H1 (cell line): Measurements from ENCODE around the gene CD300H. TPM values are rescaled to one million over a fixed set of nuclear protein-coding genes. Genes with fewer than 3 reads are reported as not detected.

Experiments
- CTCF ChIA-PET: fragments of 300-600 bp; sonication (Branson Sonifier 250); formaldehyde crosslinking; loops from one replicate; lab custom pipeline; 2021; ENCODE audit not compliant: partially characterized antibody; lab: Charles Lee
- POLR2A ChIA-PET: fragments of 300-600 bp; sonication (Branson Sonifier 250); formaldehyde crosslinking; loops from one replicate; lab custom pipeline; 2021; ENCODE audit warnings: inconsistent platforms; ENCODE audit not compliant: partially characterized antibody; lab: Charles Lee
- DNase-seq, 2 experiments: peaks; one replicate each; pipeline versions ENCODE4 v3.0.0 to v3.0.0-alpha.2; 2010 to 2022; ENCODE audit warnings: low spot score in 2 of 2, low read depth in 1 of 2, mixed read lengths in 1 of 2
- FAIRE-seq: peaks from 2 replicates; lab custom pipeline; 2011; peaks lifted over from hg19 to GRCh38; lab: Jason Lieb, UNC
- H2AFZ ChIP-seq: 2 replicates; pipeline ENCODE4 v1.8.1; 2012; ENCODE audit warnings: low read length, inconsistent platforms
- H2AK5ac ChIP-seq: 2 replicates; pipeline ENCODE4 v1.6.1; 2013; ENCODE audit warnings: low read depth, low read length
- H2BK120ac ChIP-seq: replicated peaks from 2 replicates; pipeline ENCODE3; 2013; ENCODE audit warnings: low read depth, low read length, inconsistent platforms
- H2BK12ac ChIP-seq: 2 replicates; pipeline ENCODE4 v1.6.1; 2013; ENCODE audit warnings: low read depth, low read length
- H2BK15ac ChIP-seq: 2 replicates; pipeline ENCODE4 v1.6.1; 2013; ENCODE audit warnings: low read length
- H2BK20ac ChIP-seq: 2 replicates; pipeline ENCODE4 v1.6.1; 2013; ENCODE audit warnings: low read length
- H2BK5ac ChIP-seq: 2 replicates; pipeline ENCODE4 v1.6.1; 2013; ENCODE audit warnings: low read depth, low read length
- H3K14ac ChIP-seq: 2 replicates; pipeline ENCODE4 v1.6.1; 2013; ENCODE audit warnings: inconsistent platforms; ENCODE audit not compliant: insufficient read length
- H3K18ac ChIP-seq: 2 replicates; pipeline ENCODE4 v1.6.1; 2013; ENCODE audit warnings: low read length; ENCODE audit errors: extremely low read depth
- H3K23ac ChIP-seq: 2 replicates; pipeline ENCODE4 v1.6.1; 2013; ENCODE audit warnings: inconsistent platforms; ENCODE audit not compliant: insufficient read length
- H3K23me2 ChIP-seq: 2 replicates; pipeline ENCODE4 v1.6.1; 2013; ENCODE audit warnings: low read depth, low read length
- H3K27ac ChIP-seq: 2 replicates; pipeline ENCODE4 v1.6.1; 2011; ENCODE audit warnings: low read depth, low read length, inconsistent platforms
- H3K27me3 ChIP-seq, 4 experiments: replicated peaks in 1 of 4; 1 replicate in 1 of 4; 2 replicates in 3 of 4; pipeline versions ENCODE4 v1.6.1 to v1.8.1; 2011 to 2013; ENCODE audit warnings: low read length in 3 of 4, mild to moderate bottlenecking in 3 of 4, inconsistent platforms in 2 of 4, mixed read lengths in 2 of 4, moderate library complexity in 1 of 4; ENCODE audit not compliant: control insufficient read depth in 3 of 4, insufficient read depth in 3 of 4; ENCODE audit errors: extremely low read depth in 1 of 4
- H3K36me3 ChIP-seq, 4 experiments: 2 replicates each; pipeline versions ENCODE4 v1.6.1 to v1.8.1; 2011 to 2013; ENCODE audit warnings: mild to moderate bottlenecking in 4 of 4, low read length in 3 of 4, moderate library complexity in 2 of 4, control low read depth in 1 of 4, inconsistent platforms in 1 of 4; ENCODE audit not compliant: insufficient read depth in 4 of 4, control insufficient read depth in 2 of 4
- H3K4ac ChIP-seq: replicated peaks from 2 replicates; pipeline ENCODE3; 2013; ENCODE audit warnings: low read length, low read depth, mixed read lengths, inconsistent platforms; ENCODE audit not compliant: insufficient read length
- H3K4me1 ChIP-seq, 4 experiments: replicated peaks in 1 of 4; 1 replicate in 1 of 4; 2 replicates in 3 of 4; pipeline versions ENCODE4 v1.6.1 to v1.8.1; 2011 to 2013; ENCODE audit warnings: low read length in 3 of 4, inconsistent platforms in 2 of 4, mixed read lengths in 1 of 4; ENCODE audit not compliant: insufficient read depth in 4 of 4, control insufficient read depth in 3 of 4
- H3K4me2 ChIP-seq, 2 experiments: 2 replicates each; pipeline versions ENCODE4 v1.6.1 to v1.8.1; 2011 to 2013; ENCODE audit warnings: low read depth in 2 of 2, low read length in 2 of 2, control low read depth in 1 of 2, inconsistent platforms in 1 of 2, mild to moderate bottlenecking in 1 of 2; ENCODE audit not compliant: insufficient read depth in 1 of 2
- H3K4me3 ChIP-seq, 4 experiments: fragments of 200-600, 300-600 bp in 1 of 4; sonication (generic), shearing (Covaris generic), sonication (Bioruptor Twin) in 1 of 4; 2 replicates each; pipeline versions ENCODE4 v1.5.1 to v1.8.1; 2011 to 2016; ENCODE audit warnings: low read length in 4 of 4, low read depth in 3 of 4, control low read depth in 2 of 4, inconsistent platforms in 2 of 4, mild to moderate bottlenecking in 2 of 4, mixed read lengths in 1 of 4, moderate library complexity in 1 of 4; ENCODE audit not compliant: insufficient read depth in 2 of 4; ENCODE audit errors: extremely low read depth in 1 of 4
- H3K56ac ChIP-seq: replicated peaks from 2 replicates; pipeline ENCODE3; 2013; ENCODE audit warnings: low read depth, mild to moderate bottlenecking, mixed read lengths, low read length, inconsistent platforms; ENCODE audit not compliant: insufficient read length
- H3K79me1 ChIP-seq: 2 replicates; pipeline ENCODE4 v1.6.1; 2013; ENCODE audit warnings: low read depth, low read length, control low read depth
- H3K79me2 ChIP-seq, 2 experiments: 2 replicates each; pipeline versions ENCODE4 v1.6.1 to v1.8.1; 2012 to 2013; ENCODE audit warnings: low read length in 2 of 2, mild to moderate bottlenecking in 2 of 2, inconsistent platforms in 1 of 2; ENCODE audit not compliant: insufficient read depth in 2 of 2, control insufficient read depth in 1 of 2
- H3K9ac ChIP-seq, 4 experiments: replicated peaks in 1 of 4; 1 replicate in 1 of 4; 2 replicates in 3 of 4; pipeline versions ENCODE4 v1.6.1 to v1.8.1; 2011 to 2013; ENCODE audit warnings: low read depth in 3 of 4, low read length in 3 of 4, control low read depth in 2 of 4, mild to moderate bottlenecking in 2 of 4, moderate library complexity in 2 of 4, inconsistent platforms in 1 of 4; ENCODE audit errors: extremely low read depth in 1 of 4
- H3K9me3 ChIP-seq, 2 experiments: 2 replicates each; pipeline versions ENCODE4 v1.6.1 to v1.8.1; 2012 to 2013; ENCODE audit warnings: mild to moderate bottlenecking in 2 of 2, moderate library complexity in 2 of 2, control low read depth in 1 of 2, inconsistent platforms in 1 of 2, low read depth in 1 of 2, low read length in 1 of 2, mixed read lengths in 1 of 2; ENCODE audit not compliant: insufficient read depth in 2 of 2
- H4K20me1 ChIP-seq, 2 experiments: replicated peaks in 1 of 2; 2 replicates each; pipeline versions ENCODE3 to v1.8.1; 2011 to 2013; ENCODE audit warnings: inconsistent platforms in 2 of 2, low read length in 2 of 2, mild to moderate bottlenecking in 1 of 2; ENCODE audit not compliant: insufficient read depth in 2 of 2, control insufficient read depth in 1 of 2
- H4K5ac ChIP-seq: 2 replicates; pipeline ENCODE4 v1.6.1; 2013; ENCODE audit warnings: low read length, low read depth, mixed read lengths, inconsistent platforms; ENCODE audit not compliant: insufficient read length
- H4K8ac ChIP-seq: 2 replicates; pipeline ENCODE4 v1.8.0; 2013; ENCODE audit warnings: mild to moderate bottlenecking, moderate library complexity, low read length, inconsistent platforms; ENCODE audit not compliant: insufficient read depth; ENCODE audit errors: extremely low read depth
- H4K91ac ChIP-seq: replicated peaks from 2 replicates; pipeline ENCODE3; 2013; ENCODE audit warnings: low read length, mixed read lengths, inconsistent platforms; ENCODE audit not compliant: insufficient read length
- ASH2L ChIP-seq: fragments of 200-600, 300-600 bp; sonication (generic); IDR thresholded peaks from one replicate; pipeline ENCODE4 v1.7.1; 2017; ENCODE audit warnings: low read length
- ATF3 ChIP-seq: IDR thresholded peaks from 2 replicates; pipeline ENCODE4 v1.6.1; 2011; ENCODE audit warnings: low read depth, mild to moderate bottlenecking, low read length; ENCODE audit not compliant: insufficient read depth
- BCL11A ChIP-seq, 2 experiments: IDR thresholded peaks; one replicate each; pipeline ENCODE4 v1.6.1; 2011; ENCODE audit warnings: low read depth in 2 of 2, low read length in 2 of 2, mild to moderate bottlenecking in 2 of 2
- CTCF ChIP-seq, 3 experiments: IDR thresholded peaks; 1 replicate in 2 of 3; 2 replicates in 1 of 3; pipeline versions ENCODE4 v1.5.1 to v1.6.1; 2011; ENCODE audit warnings: low read length in 3 of 3, mild to moderate bottlenecking in 3 of 3, inconsistent platforms in 2 of 3, low read depth in 1 of 3, moderate library complexity in 1 of 3; ENCODE audit not compliant: insufficient read depth in 1 of 3; ENCODE audit errors: control extremely low read depth in 1 of 3
- EZH2 ChIP-seq: fragments of 200-600 bp; sonication (generic); IDR thresholded peaks from 2 replicates; pipeline ENCODE4 v1.7.1; 2012; ENCODE audit warnings: low read depth, mild to moderate bottlenecking, moderate library complexity, low read length, inconsistent platforms; ENCODE audit not compliant: severe bottlenecking
- HDAC2 ChIP-seq, 2 experiments: fragments of 300-600 bp in 1 of 2; sonication (generic) in 1 of 2; IDR thresholded peaks; 2 replicates each; pipeline ENCODE4 v1.6.1; 2011 to 2012; ENCODE audit warnings: low read depth in 2 of 2, low read length in 2 of 2, mild to moderate bottlenecking in 2 of 2, moderate library complexity in 2 of 2, borderline replicate concordance in 1 of 2, inconsistent platforms in 1 of 2
- TCF12 ChIP-seq: IDR thresholded peaks from 2 replicates; pipeline ENCODE4 v1.6.1; 2011; ENCODE audit warnings: low read depth, mild to moderate bottlenecking, low read length
- WGBS, 2 experiments: shearing (Covaris generic) in 1 of 2; methylation state at CpG; one replicate each; pipeline versions ENCODE4 v1.1.6 to v1.1.7; 2013 to 2015; ENCODE audit warnings: low lambda C conversion rate in 2 of 2, mixed read lengths in 2 of 2, inconsistent platforms in 1 of 2, low coverage in 1 of 2, missing lambda C conversion rate in 1 of 2; ENCODE audit not compliant: insufficient replicate concordance in 2 of 2, insufficient coverage in 1 of 2, insufficient read length in 1 of 2; ENCODE audit errors: extremely low coverage in 1 of 2, missing lambda C conversion rate in 1 of 2; 5-methylcytosine and 5-hydroxymethylcytosine counted together
- polyA plus RNA-seq, 7 experiments: library from polyadenylated mRNA; depleted of rRNA in 3 of 7; stranded (reverse) in 5 of 7; unstranded in 2 of 7; fragments of >200 nt in 5 of 7; fragments of 200-250 nt in 2 of 7; gene quantifications; 1 replicate in 5 of 7; 2 replicates in 1 of 7; 4 replicates in 1 of 7; pipeline versions ENCODE4 v1.2.1 to v1.2.3, GENCODE V29; 2011 to 2013; ENCODE audit warnings: missing spikeins in 2 of 7, mixed read lengths in 2 of 7
- total RNA-seq: library from RNA; stranded (reverse); fragmentation: NEBNext Ultra II Directional; extraction: Animal tissue kit (Norgen Biotek cat#: 25700); gene quantifications from 2 replicates; pipeline ENCODE4 v1.2.1, GENCODE V29; 2021

Gene CD300H
- total and polyA plus RNA-seq, 2 of the 8 experiments (the other 6 are each of a cell fraction or from before 2014, with no cell fraction given) = not detected

- no peak for FAIRE-seq
Measured at GRCh38 chr17:74543891-74544760, 23.2 kb downstream of the CD300H start.

More at GRCh38 chr17:74543891-74544760, 23.2 kb downstream of the CD300H start:
- no peak for DNase-seq
- Histone ChIP-seq H2BK5ac (no peak overlapping the region), H2BK120ac (no peak overlapping the region), H2BK20ac (no peak overlapping the region), H3K23ac (no peak overlapping the region), H3K14ac (no peak overlapping the region), H4K91ac (no peak overlapping the region), H3K79me2 (no peaks in the 10 kb centered on the region), H3K79me1 (no peaks in the 10 kb centered on the region), H3K4me3 (no peak overlapping the region), H4K8ac (no peak overlapping the region), H3K9me3 (no peaks in the 10 kb centered on the region), H3K4ac (no peak overlapping the region), H2AFZ (no peak overlapping the region), H3K4me2 (no peak overlapping the region), H3K27ac (no peak overlapping the region), H3K56ac (no peak overlapping the region), H3K36me3 (no peaks in the 10 kb centered on the region), H4K5ac (no peak overlapping the region), H4K20me1 (peaks cover 0 to 2% of the 10 kb centered on the region in 2 experiments), H2BK12ac (no peak overlapping the region), H2AK5ac (no peak overlapping the region), H3K27me3 (no peaks in the 10 kb centered on the region; a peak in 1 of 7 replicates), H2BK15ac (no peak overlapping the region), H3K18ac (no peak overlapping the region), H3K9ac (no peak overlapping the region), H3K23me2 (0 out of 2 replicates have a peak, but pooled peaks cover 2% of the 10 kb centered on the region), H3K4me1 (no peaks in the 10 kb centered on the region)
- ChIA-PET CTCF (interaction anchor here (0.7 to 1.0 kb wide), 5 partner anchors 17 to 239 kb away, joined by 3 to 4 read pairs (median 3); no protein-coding TSS in a partner anchor), POLR2A (no interaction called here)
- WGBS, 2 experiments = 89% methylated on average over 18 of the region's 18 CpGs; no CpG with 5 or more reads in 1 of the 2 experiments
- no peak for TF ChIP-seq BCL11A (IDR thresholded peaks at IDR 0.05; ENCODE audit: low read depth in 2 of 2, low read length in 2 of 2)
- TF ChIP-seq TCF12 = no peak
- no peak for TF ChIP-seq EZH2
- no peak for TF ChIP-seq HDAC2 (IDR thresholded peaks at IDR 0.05; ENCODE audit: borderline replicate concordance in 1 of 2, low read depth in 2 of 2, low read length in 2 of 2)
- TF ChIP-seq CTCF (IDR thresholded peaks at IDR 0.05; ENCODE audit: control extremely low read depth in 1 of 3, insufficient read depth in 1 of 3, low read depth in 1 of 3, low read length in 3 of 3) = no peak
- no peak for TF ChIP-seq ATF3
- TF ChIP-seq ASH2L = no peak
